ENCODE measurements around the gene GYG2. TPM values are rescaled to one million over a fixed set of nuclear protein-coding genes. Genes with fewer than 3 reads are reported as not detected.

GYG2 gene
- total and polyA plus RNA-seq, 5 donors, result 0.26 to 4.5 (median 1.1) TPM

- Histone ChIP-seq H3K27ac (ENCODE audit: low read length) (no peak overlapping the region), H3K27me3 (ENCODE audit: control insufficient read depth, insufficient read depth) (no peaks in the 10 kb centered on the region), H3K4me1 (ENCODE audit: control insufficient read depth, insufficient read depth, low read length) (no peaks in the 10 kb centered on the region), H3K4me3 (ENCODE audit: low read length) (no peak overlapping the region), H3K9me3 (ENCODE audit: control insufficient read depth, low read length) (no peaks in the 10 kb centered on the region)
- WGBS, result 93% methylated on average over 2 of the region's 2 CpGs
- DNase-seq, result no peak
- ATAC-seq, result no peak
- intact Hi-C loops (cut with DNase I), result no loop called here
These were observed 102.4 kb downstream of the GYG2 start for GRCh38 chrX:2931155-2931554.

- intact Hi-C loops (cut with DNase I), result no loop called here
- WGBS, result 74% methylated on average over 4 of the region's 4 CpGs
- DNase-seq (no peak), ATAC-seq (no peak)
- no peaks in the 10 kb centered on the region for H3K4me1 ChIP-seq (ENCODE audit: control insufficient read depth, insufficient read depth, low read length)
- no peak overlapping the region for H3K27ac ChIP-seq (ENCODE audit: low read length)
- no peak overlapping the region for H3K4me3 ChIP-seq (ENCODE audit: low read length)
- H3K27me3 ChIP-seq (ENCODE audit: control insufficient read depth, insufficient read depth), result no peaks in the 10 kb centered on the region
- H3K9me3 ChIP-seq (ENCODE audit: control insufficient read depth, low read length), result no peaks in the 10 kb centered on the region
These were observed 102.9 kb downstream of the GYG2 start for GRCh38 chrX:2931612-2932011.

Other genes with a start within 250 kb of the GYG2 start
- gene CD99, start 137.6 kb upstream of the GYG2 start, total RNA-seq, result 100 to 1,000 TPM; 230 to 368 (median 290) TPM
- 387 TPM for gene CD99, start 137.6 kb upstream of the GYG2 start, polyA plus RNA-seq
- gene XG, start 76.9 kb upstream of the GYG2 start, total RNA-seq, result 1 to 10 TPM in 3 of 4 donors, under 1 TPM in 1; 0.79 to 1.6 (median 1.0) TPM
- gene XG, start 76.9 kb upstream of the GYG2 start, polyA plus RNA-seq, result 0.43 TPM
- gene ARSD, start 100.4 kb downstream of the GYG2 start, total RNA-seq, result 10 to 100 TPM in 1 of 4 donors, 1 to 10 TPM in 3; 6.6 to 12.6 (median 7.6) TPM
- gene ARSD, start 100.4 kb downstream of the GYG2 start, polyA plus RNA-seq, result 3.6 TPM
- gene ARSH, start 177.6 kb downstream of the GYG2 start, total RNA-seq, result not detected
- gene ARSH, start 177.6 kb downstream of the GYG2 start, polyA plus RNA-seq, result not detected
- gene ARSF, start 212.5 kb downstream of the GYG2 start, total RNA-seq, result not detected
- not detected for gene ARSF, start 212.5 kb downstream of the GYG2 start, polyA plus RNA-seq

All from right cardiac atrium (tissue), 5 donors.